ENCODE results near the gene MYCL. TPM values are rescaled to one million over a fixed set of nuclear protein-coding genes. Genes with fewer than 3 reads are reported as not detected.
A peak's percentile ranks its signal among the peaks of the same experiment; 100 is the strongest.

MYCL gene, protein sequence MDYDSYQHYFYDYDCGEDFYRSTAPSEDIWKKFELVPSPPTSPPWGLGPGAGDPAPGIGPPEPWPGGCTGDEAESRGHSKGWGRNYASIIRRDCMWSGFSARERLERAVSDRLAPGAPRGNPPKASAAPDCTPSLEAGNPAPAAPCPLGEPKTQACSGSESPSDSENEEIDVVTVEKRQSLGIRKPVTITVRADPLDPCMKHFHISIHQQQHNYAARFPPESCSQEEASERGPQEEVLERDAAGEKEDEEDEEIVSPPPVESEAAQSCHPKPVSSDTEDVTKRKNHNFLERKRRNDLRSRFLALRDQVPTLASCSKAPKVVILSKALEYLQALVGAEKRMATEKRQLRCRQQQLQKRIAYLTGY
- total RNA-seq: under 1 TPM; 0.08 to 0.38 (median 0.18) TPM

- peaks cover 7% of the 10 kb centered on the region for H3K4me1 Mint-ChIP-seq (ENCODE audit: low read depth)
- H3K27me3 Mint-ChIP-seq (ENCODE audit: low read depth): peaks cover 60% of the 10 kb centered on the region
- peak; percentile 67 for DNase-seq
- no peaks in the 10 kb centered on the region for H3K36me3 Mint-ChIP-seq (ENCODE audit: insufficient read depth)
- H3K4me3 Mint-ChIP-seq: peak within 1 kb of the TSS; percentile 71
- H3K9me3 Mint-ChIP-seq: no peaks in the 10 kb centered on the region
- ATAC-seq: peak; percentile 80 to 81
Observed at GRCh38 chr1:39901714-39902459, at the start of gene MYCL. Gene MYCL (minus strand): TSS chr1:39901917. CDS start chr1:39901434, 483 bp downstream.

DNA sequence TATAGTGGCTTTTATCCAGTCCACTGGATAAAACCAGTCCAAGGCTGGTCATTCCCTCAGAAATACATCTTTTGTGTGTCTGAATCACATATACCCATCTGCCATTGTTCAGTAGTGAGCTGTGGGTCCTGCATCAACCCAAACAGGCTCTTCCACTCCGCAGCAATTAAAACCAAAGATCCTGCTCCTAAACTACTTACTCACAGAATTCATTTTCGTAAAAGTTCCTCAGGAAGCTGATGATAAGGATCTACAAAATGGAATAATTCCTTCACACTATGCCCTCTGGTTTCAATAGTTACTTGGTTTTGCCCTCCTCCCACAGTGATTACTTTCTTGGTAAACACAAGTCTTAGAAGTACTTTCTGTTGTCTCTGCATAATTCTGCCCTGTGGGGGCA lies 48.2 kb upstream of the MYCL start:
- no peak for ATAC-seq
- Mint-ChIP-seq H3K9me3 (no peaks in the 10 kb centered on the region), H3K27me3 (ENCODE audit: low read depth) (no peaks in the 10 kb centered on the region), H3K36me3 (ENCODE audit: insufficient read depth) (no peaks in the 10 kb centered on the region), H3K4me3 (no peak overlapping the region), H3K4me1 (ENCODE audit: low read depth) (peaks cover 8% of the 10 kb centered on the region)
- DNase-seq: no peak

DNA sequence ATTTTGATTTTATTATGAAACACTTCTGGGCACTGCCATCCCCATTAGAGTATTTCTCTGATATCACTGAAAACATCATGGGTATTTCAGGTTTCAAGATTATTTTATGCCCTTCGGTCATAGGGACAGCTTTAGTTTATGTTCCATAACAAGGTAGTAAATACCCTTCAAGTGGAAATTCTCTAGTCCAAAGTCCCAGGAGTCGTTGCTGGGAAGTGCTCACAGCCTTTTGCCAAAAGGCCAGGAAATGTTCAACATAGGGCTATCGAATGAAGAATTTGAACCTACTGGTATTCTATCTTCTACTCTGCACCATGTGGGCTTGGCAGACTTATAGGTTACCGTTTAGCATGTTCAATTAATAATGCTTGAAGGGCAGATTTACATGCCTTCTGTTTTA lies 45.5 kb upstream of the MYCL start:
- DNase-seq: no peak
- ATAC-seq: no peak
- no peaks in the 10 kb centered on the region for H3K27me3 Mint-ChIP-seq (ENCODE audit: low read depth)
- H3K9me3 Mint-ChIP-seq: no peaks in the 10 kb centered on the region
- no peak overlapping the region for H3K4me3 Mint-ChIP-seq
- no peaks in the 10 kb centered on the region for H3K36me3 Mint-ChIP-seq (ENCODE audit: insufficient read depth)
- peaks cover 7% of the 10 kb centered on the region for H3K4me1 Mint-ChIP-seq (ENCODE audit: low read depth)

DNA sequence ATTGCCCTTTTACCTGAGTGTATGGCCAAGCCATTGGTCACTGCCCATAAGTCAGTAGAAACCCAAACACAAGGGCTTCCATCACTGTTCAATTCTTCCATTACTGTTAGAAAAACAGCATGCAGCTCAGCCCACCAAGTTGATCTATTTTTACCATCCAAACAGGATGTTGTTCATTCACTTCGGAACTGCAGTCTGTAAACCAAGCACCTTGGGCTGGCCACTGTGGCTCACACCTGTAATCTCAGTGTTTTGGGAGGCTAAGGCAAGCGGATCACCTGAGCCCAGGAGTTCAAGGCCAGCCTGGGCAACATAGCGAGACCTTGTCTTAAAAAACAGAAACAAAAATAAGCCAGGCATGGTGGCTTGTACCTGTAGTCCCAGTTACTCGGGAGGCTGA lies 44.5 kb upstream of the MYCL start:
- Mint-ChIP-seq H3K27me3 (ENCODE audit: low read depth) (no peaks in the 10 kb centered on the region), H3K9me3 (no peaks in the 10 kb centered on the region), H3K36me3 (ENCODE audit: insufficient read depth) (no peaks in the 10 kb centered on the region), H3K4me1 (ENCODE audit: low read depth) (peaks cover 7% of the 10 kb centered on the region), H3K4me3 (no peak overlapping the region)
- DNase-seq (no peak), ATAC-seq (no peak)

DNA sequence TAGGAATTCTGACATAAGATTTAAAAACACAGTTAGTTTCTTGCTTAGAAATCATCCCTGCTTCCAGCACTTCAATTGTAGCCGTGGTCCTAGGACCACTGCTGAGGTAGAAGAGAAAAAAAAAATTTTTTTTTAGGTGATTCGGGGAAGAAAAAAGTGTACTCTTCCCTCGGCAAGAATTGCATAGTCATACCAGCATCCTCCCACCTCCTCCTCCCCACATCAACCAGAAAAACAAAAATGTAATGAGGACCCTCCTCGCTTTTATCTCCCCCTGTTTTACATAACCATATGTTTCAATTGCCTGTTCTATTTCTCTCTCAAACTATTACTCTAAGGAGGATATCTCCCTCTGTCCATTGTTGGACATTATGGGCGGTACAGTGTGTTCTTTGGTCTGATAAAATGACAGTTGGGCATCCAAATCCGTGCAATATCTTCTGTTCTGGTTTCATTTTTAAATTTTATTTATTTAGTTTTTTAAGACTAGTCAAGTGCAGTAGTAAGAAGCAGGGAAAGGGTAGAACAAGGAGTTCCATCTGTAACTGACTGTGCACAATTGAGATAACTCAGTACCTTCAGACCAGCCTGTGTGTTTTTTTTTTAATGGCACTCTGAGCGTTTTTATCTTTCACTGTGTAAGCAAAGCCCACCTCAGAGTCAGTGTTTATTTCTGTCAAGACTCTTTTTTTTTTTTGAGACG lies 42.8 kb upstream of the MYCL start:
- no peaks in the 10 kb centered on the region for H3K9me3 Mint-ChIP-seq
- DNase-seq (no peak), ATAC-seq (no peak)
- no peaks in the 10 kb centered on the region for H3K36me3 Mint-ChIP-seq (ENCODE audit: insufficient read depth)
- H3K4me3 Mint-ChIP-seq: no peak overlapping the region
- peaks cover 4% of the 10 kb centered on the region for H3K4me1 Mint-ChIP-seq (ENCODE audit: low read depth)
- H3K27me3 Mint-ChIP-seq (ENCODE audit: low read depth): no peaks in the 10 kb centered on the region

- H3K36me3 Mint-ChIP-seq (ENCODE audit: insufficient read depth): no peaks in the 10 kb centered on the region
- DNase-seq (no peak), ATAC-seq (no peak)
- H3K4me1 Mint-ChIP-seq (ENCODE audit: low read depth): peaks cover 4% of the 10 kb centered on the region
- H3K9me3 Mint-ChIP-seq: no peaks in the 10 kb centered on the region
- H3K27me3 Mint-ChIP-seq (ENCODE audit: low read depth): no peaks in the 10 kb centered on the region
- no peak overlapping the region for H3K4me3 Mint-ChIP-seq
Observed at GRCh38 chr1:39943471-39944290, 42.0 kb upstream of the MYCL start.

- Mint-ChIP-seq H3K9me3 (no peaks in the 10 kb centered on the region), H3K27me3 (ENCODE audit: low read depth) (no peaks in the 10 kb centered on the region), H3K36me3 (ENCODE audit: insufficient read depth) (no peaks in the 10 kb centered on the region), H3K4me1 (ENCODE audit: low read depth) (peaks cover 4% of the 10 kb centered on the region), H3K4me3 (no peak overlapping the region)
- DNase-seq (no peak), ATAC-seq (no peak)
Observed at GRCh38 chr1:39940980-39941871, 39.5 kb upstream of the MYCL start.

GRCh38 chr1:39940253-39940652 lies 38.5 kb upstream of the MYCL start:
- no peak overlapping the region for H3K4me3 Mint-ChIP-seq
- no peak for ATAC-seq
- H3K4me1 Mint-ChIP-seq (ENCODE audit: low read depth): peaks cover 4% of the 10 kb centered on the region
- H3K36me3 Mint-ChIP-seq (ENCODE audit: insufficient read depth): no peaks in the 10 kb centered on the region
- H3K27me3 Mint-ChIP-seq (ENCODE audit: low read depth): no peaks in the 10 kb centered on the region
- H3K9me3 Mint-ChIP-seq: no peaks in the 10 kb centered on the region
- no peak for DNase-seq

- H3K4me3 Mint-ChIP-seq: no peak overlapping the region
- H3K4me1 Mint-ChIP-seq (ENCODE audit: low read depth): no peaks in the 10 kb centered on the region
- ATAC-seq: no peak
- no peak for DNase-seq
- no peaks in the 10 kb centered on the region for H3K27me3 Mint-ChIP-seq (ENCODE audit: low read depth)
- no peaks in the 10 kb centered on the region for H3K9me3 Mint-ChIP-seq
- no peaks in the 10 kb centered on the region for H3K36me3 Mint-ChIP-seq (ENCODE audit: insufficient read depth)
Observed at GRCh38 chr1:39938856-39939255, 37.1 kb upstream of the MYCL start.

DNA sequence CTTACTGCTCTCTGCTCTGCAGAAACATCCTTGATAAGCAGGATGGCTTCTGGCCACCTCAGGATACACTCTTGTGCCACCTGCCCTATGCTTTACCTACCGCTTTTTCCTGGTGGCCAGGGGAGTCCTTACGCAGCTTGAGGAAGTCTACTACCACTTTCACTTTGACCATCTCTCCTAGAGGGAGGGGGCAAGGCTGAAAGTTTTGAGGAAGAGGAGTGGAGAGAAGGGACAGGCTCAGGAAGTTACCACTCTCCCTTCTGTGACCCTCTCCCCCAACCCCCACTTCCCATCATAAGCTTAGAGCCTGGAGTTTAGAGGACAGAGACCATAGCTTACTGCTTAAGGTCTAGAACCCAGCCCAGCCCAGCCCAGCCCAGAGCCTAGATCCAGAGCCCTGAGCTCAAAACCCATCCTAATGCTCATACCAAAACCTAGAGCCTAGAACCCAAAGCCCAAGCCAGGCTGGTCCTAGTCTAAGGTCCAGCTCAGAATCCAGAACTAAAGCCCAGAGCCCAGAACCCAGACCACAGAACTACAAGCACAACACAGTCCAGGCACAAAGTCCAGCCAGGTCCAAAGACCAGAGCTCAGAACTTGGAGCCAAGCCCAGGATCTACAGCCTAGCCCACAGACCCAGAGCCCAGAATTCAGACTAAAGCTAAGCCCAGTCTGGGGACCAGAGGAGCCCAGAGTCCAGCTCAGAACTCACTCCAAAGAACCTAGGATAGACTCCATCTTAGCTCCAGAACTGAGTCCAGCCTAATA lies 35.2 kb upstream of the MYCL start:
- ATAC-seq: no peak
- Mint-ChIP-seq H3K4me3 (no peak overlapping the region), H3K9me3 (no peaks in the 10 kb centered on the region), H3K27me3 (ENCODE audit: low read depth) (no peaks in the 10 kb centered on the region), H3K4me1 (ENCODE audit: low read depth) (no peaks in the 10 kb centered on the region), H3K36me3 (ENCODE audit: insufficient read depth) (no peaks in the 10 kb centered on the region)
- no peak for DNase-seq

DNA sequence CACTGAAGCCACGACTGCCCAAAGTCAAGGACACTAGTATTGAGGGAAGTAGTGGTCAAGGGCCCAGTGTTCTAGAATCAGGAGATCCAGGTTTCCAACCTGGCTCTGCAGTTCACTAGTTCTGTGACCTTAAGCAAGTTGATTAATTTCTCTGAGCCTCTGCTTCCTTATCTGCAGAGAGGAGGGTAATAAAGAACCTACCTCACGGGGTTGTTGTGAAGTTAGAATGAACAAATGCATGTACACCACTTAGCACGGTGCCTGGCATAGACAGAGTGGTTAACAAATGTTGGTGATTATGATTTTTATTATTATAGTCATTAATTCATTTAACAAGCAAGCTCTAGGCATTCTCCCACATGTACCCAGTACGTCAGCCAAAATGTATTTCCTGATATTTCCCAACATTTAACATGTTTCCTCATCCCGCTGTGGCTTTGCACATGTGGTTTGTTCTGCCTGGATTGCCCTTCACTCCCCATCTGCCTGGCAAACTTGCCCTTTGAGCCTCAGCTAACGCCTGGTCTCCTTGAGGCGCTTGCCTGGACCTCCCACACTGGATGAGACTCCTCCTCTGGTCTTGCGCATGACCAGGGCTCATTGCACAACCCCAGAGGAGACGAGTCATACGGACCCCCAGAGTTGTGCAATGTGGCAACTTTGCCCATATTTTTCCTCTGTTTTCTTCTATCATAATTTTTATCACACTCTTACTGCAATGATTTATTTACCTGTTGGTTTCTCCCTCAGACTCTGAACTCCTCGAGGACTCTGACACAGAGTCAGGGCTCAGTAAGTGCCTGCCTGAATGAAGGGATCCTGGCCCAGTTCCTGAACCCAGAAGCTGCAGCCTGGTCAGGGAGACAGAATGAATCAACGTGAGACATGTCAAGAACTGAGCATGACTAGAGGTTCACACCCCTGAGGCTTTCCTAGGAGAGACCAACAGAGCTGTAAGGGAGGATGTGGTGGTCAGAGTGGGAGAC lies 32.5 kb upstream of the MYCL start:
- no peak for ATAC-seq
- no peak overlapping the region for H3K4me3 Mint-ChIP-seq
- H3K36me3 Mint-ChIP-seq (ENCODE audit: insufficient read depth): no peaks in the 10 kb centered on the region
- H3K9me3 Mint-ChIP-seq: no peaks in the 10 kb centered on the region
- no peaks in the 10 kb centered on the region for H3K4me1 Mint-ChIP-seq (ENCODE audit: low read depth)
- H3K27me3 Mint-ChIP-seq (ENCODE audit: low read depth): no peaks in the 10 kb centered on the region
- DNase-seq: no peak
